Islet of Langerhans (tissue), 1 donor: ENCODE data around the gene MTIF2.
"Not testable (repeated sequence)": the region's sequence is repeated elsewhere in the genome, so short reads cannot be mapped to it uniquely, and the experiment has no call there.

ENCODE experiments used
- FAIRE-seq: peaks from one replicate; lab custom pipeline; 2011; peaks lifted over from hg19 to GRCh38; lab: Jason Lieb, UNC

Gene MTIF2

GRCh38 chr2:55186837-55187236, 82.2 kb downstream of the MTIF2 start:
- not testable (repeated sequence) for FAIRE-seq
